LNCAP (cell line): ENCODE data around the gene CASP3.

Experiments used
- CTCF ChIP-seq: fragments of 450-650 bp; IDR thresholded peaks from 2 replicates; pipeline ENCODE4 v1.5.1; 2017; ENCODE audit warnings: mild to moderate bottlenecking

CASP3 gene

DNA sequence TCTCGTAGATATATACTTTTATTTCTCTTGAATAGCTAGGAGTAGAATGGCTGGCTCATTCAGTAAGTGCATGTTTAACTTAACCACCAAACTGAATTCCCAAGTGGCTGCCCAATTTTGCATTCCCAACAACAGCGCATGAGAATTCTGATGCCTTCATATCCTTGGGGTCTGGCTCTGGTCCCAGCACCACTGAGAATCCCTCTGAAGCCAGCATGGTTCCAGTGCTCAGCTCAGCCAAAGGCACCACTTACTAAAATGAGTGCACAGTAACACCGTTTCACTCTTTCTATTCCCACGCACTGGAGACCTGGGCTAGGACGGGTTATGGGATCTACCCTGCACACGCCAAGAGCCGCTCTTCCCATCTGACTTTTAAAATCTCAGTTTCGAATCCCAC lies 60.4 kb downstream of the CASP3 start:
- no peak for TF ChIP-seq CTCF

DNA sequence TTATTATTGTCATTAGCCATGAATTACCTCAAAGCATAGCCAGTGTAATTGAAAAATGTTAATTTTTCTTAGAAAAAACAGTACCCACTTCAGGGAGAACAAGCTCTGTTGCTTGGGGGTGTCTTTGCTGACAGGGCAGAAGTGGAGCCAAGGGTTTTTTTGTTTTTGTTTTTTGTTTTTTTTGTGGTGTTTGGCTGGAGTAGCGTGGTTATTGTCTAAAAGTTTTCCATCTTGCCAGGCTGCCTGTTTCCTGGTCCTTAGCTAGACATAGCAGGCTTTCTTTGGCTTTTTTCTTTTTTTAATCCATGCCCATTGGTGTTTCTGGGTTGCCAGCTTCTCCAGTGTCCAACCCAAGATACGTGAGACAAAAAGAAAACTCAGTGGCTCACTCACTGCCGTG lies 61.5 kb downstream of the CASP3 start:
- no peak for TF ChIP-seq CTCF

- TF ChIP-seq CTCF: no peak
Measured at GRCh38 chr4:184587221-184587620, 62.0 kb downstream of the CASP3 start.

DNA sequence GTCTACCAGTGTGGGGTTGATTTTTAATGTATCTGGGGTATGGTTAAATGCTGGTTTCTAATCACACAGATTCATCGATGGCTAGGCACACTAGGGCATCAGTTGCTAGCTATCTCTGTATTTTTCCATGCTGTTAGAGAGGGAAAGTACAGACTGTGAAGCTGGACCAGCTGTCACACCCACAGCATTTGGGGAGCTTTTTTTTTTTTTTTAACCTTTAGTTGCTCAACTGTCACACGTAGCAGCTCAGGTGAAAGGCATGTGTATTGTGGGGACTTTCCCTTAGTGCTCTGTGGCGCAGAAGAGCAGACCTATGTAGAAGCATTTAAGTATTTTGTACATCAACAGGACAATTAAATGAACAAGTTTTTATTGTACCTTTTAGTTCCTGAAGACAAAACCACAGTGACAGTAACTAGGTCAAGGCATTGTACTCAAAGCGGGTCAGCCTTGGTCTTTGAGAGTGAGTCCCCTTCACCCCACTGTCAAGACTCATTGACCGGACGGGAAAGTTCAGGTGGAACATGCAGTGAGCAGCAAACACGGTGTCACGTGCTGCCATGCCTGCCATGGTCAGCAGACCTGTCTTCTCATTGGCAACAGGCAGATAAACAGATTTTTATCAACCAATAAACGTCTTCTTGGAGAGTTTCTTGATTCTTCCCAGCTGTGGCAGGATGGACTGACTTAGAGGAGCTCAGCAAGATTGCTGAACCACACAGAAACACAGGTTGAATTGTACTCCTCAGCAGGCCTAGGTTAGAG lies 65.3 kb downstream of the CASP3 start:
- TF ChIP-seq CTCF: no peak
